Measurements from ENCODE around the gene MAPKBP1. TPM values are rescaled to one million over a fixed set of nuclear protein-coding genes. Genes with fewer than 3 reads are reported as not detected.

The MAPKBP1 gene
- total RNA-seq, 4 donors from 2014 or later = 6.7 to 17.3 (median 7.8) TPM

- no peak for TF ChIP-seq CTCF (IDR thresholded peaks at IDR 0.05; ENCODE audit: low read depth)
Observed at GRCh38 chr15:41847981-41848380, 73.7 kb downstream of the MAPKBP1 start.

- TF ChIP-seq CTCF (IDR thresholded peaks at IDR 0.05; ENCODE audit: low read depth) = no peak
Observed at GRCh38 chr15:41848631-41849030, 74.3 kb downstream of the MAPKBP1 start.

GRCh38 chr15:41849204-41849603, 74.9 kb downstream of the MAPKBP1 start:
- no peak for TF ChIP-seq CTCF (IDR thresholded peaks at IDR 0.05; ENCODE audit: low read depth)

GRCh38 chr15:41849861-41850260, 75.6 kb downstream of the MAPKBP1 start:
- no peak for TF ChIP-seq CTCF (IDR thresholded peaks at IDR 0.05; ENCODE audit: low read depth)

GRCh38 chr15:41850482-41851166, 76.3 kb downstream of the MAPKBP1 start:
- no peak for TF ChIP-seq CTCF (IDR thresholded peaks at IDR 0.05; ENCODE audit: low read depth)

GRCh38 chr15:41851167-41851523, 76.9 kb downstream of the MAPKBP1 start:
- no peak for TF ChIP-seq CTCF (IDR thresholded peaks at IDR 0.05; ENCODE audit: low read depth)

- no peak for TF ChIP-seq CTCF (IDR thresholded peaks at IDR 0.05; ENCODE audit: low read depth)
Observed at GRCh38 chr15:41851755-41852370, 77.6 kb downstream of the MAPKBP1 start.

Data from subcutaneous adipose tissue (tissue), 4 donors.